GOT3 (cell line): Measurements from ENCODE around the gene CELA2A.
"Not testable (repeated sequence)": the region's sequence is repeated elsewhere in the genome, so short reads cannot be mapped to it uniquely, and the experiment has no call there.

Experiments
- DNase-seq: peaks from one replicate; lab custom pipeline; 2025; ENCODE audit warnings: mixed read lengths; lab: John Stamatoyannopoulos, UW

CELA2A gene

GRCh38 chr1:15425521-15425920, 31.0 kb upstream of the CELA2A start:
- DNase-seq, result no peak

- no peak for DNase-seq
These were observed 30.6 kb upstream of the CELA2A start for GRCh38 chr1:15425958-15426357.

- no peak for DNase-seq
These were observed 29.8 kb upstream of the CELA2A start for GRCh38 chr1:15426492-15427279.

GRCh38 chr1:15427280-15427666, 29.3 kb upstream of the CELA2A start:
- DNase-seq, result no peak

- DNase-seq, result not testable (repeated sequence)
These were observed 28.3 kb upstream of the CELA2A start for GRCh38 chr1:15428252-15428651.

- DNase-seq, result no peak
These were observed 27.6 kb upstream of the CELA2A start for GRCh38 chr1:15428815-15429435.

- DNase-seq, result no peak
These were observed 26.8 kb upstream of the CELA2A start for GRCh38 chr1:15429701-15430149.

- no peak for DNase-seq
These were observed 25.6 kb upstream of the CELA2A start for GRCh38 chr1:15430787-15431570.

- no peak for DNase-seq
These were observed 25.0 kb upstream of the CELA2A start for GRCh38 chr1:15431571-15431948.

- DNase-seq, result no peak
These were observed 24.2 kb upstream of the CELA2A start for GRCh38 chr1:15432324-15432723.

GRCh38 chr1:15433471-15433870, 23.1 kb upstream of the CELA2A start:
- DNase-seq, result no peak

GRCh38 chr1:15434739-15435138, 21.8 kb upstream of the CELA2A start:
- not testable (repeated sequence) for DNase-seq

- DNase-seq, result no peak
These were observed 21.1 kb upstream of the CELA2A start for GRCh38 chr1:15435239-15436077.

- DNase-seq, result no peak
These were observed 19.6 kb upstream of the CELA2A start for GRCh38 chr1:15436881-15437442.

GRCh38 chr1:15439325-15439724, 17.2 kb upstream of the CELA2A start:
- DNase-seq, result no peak

GRCh38 chr1:15440357-15440756, 16.2 kb upstream of the CELA2A start:
- DNase-seq, result no peak

- no peak for DNase-seq
These were observed 15.3 kb upstream of the CELA2A start for GRCh38 chr1:15441247-15441646.

- no peak for DNase-seq
These were observed 14.4 kb upstream of the CELA2A start for GRCh38 chr1:15442119-15442518.

GRCh38 chr1:15442759-15443158, 13.8 kb upstream of the CELA2A start:
- no peak for DNase-seq

- DNase-seq, result no peak
These were observed 13.3 kb upstream of the CELA2A start for GRCh38 chr1:15443281-15443680.
